ENCODE results near the gene SPECC1L.

DNA sequence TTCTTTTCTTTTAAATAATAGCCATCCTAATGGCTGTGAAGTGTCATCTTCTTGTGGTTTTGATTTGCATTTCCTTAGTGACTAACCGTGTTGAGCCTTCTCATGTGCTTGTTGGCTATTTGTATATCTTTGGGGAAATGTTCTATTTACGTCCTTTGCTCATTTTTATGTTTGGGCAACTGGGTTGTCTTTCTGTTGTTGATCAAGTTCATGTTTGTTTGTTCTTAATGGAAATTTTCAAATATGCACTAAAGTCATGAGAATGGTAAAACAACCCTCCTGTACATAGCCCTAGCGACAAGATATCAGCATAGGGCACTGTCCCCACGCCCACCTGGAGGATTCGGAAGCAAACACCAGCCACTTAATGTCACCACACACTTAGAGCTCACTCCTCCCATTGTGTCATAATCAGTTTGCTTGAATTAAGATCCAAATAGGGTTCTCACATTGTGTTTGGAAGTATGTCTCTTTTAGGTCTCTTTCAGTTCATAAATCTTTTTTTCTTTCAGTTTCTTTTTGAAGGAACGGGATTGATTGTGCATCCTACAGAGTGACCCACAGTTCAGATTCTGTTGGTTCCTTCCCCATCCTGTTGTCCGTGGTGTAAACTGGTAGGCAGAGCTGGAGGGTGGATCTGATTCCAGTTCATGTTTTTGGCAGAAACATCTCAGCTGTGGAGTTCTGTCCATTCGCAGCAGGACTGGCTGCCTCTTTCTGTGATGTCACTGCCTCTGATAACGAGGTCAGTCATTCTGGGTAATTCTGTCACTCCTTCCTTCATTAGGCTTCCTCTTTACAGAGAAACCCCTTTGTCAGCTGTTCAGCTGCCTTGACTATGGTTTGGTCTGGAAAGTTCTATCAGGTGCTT, 130.3 kb downstream of the SPECC1L start:
- TF ChIP-seq, protein P1, sequence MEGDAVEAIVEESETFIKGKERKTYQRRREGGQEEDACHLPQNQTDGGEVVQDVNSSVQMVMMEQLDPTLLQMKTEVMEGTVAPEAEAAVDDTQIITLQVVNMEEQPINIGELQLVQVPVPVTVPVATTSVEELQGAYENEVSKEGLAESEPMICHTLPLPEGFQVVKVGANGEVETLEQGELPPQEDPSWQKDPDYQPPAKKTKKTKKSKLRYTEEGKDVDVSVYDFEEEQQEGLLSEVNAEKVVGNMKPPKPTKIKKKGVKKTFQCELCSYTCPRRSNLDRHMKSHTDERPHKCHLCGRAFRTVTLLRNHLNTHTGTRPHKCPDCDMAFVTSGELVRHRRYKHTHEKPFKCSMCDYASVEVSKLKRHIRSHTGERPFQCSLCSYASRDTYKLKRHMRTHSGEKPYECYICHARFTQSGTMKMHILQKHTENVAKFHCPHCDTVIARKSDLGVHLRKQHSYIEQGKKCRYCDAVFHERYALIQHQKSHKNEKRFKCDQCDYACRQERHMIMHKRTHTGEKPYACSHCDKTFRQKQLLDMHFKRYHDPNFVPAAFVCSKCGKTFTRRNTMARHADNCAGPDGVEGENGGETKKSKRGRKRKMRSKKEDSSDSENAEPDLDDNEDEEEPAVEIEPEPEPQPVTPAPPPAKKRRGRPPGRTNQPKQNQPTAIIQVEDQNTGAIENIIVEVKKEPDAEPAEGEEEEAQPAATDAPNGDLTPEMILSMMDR (IDR thresholded peaks at IDR 0.05), result no peak
- no peak for TF ChIP-seq POLR2A (IDR thresholded peaks at IDR 0.05)

All from uterus (tissue), 2 donors.